Endothelial cell of umbilical vein (primary cell): ENCODE results near the gene GNE. TPM values are rescaled to one million over a fixed set of nuclear protein-coding genes. Genes with fewer than 3 reads are reported as not detected.

Experiments used
- polyA plus RNA-seq, 4 experiments: library from polyadenylated mRNA; depleted of rRNA in 3 of 4; stranded (reverse) in 3 of 4; unstranded in 1 of 4; fragments of >200 nt; gene quantifications; 2 replicates each; pipeline versions ENCODE4 v1.2.1 to v1.2.3, GENCODE V29; 2011 to 2012; ENCODE audit warnings: missing spikeins in 1 of 4
- small RNA-seq: library from RNA; depleted of rRNA; stranded (forward); fragments of <200 nt; gene quantifications from one replicate; pipeline ENCODE3, GENCODE V24; 2012; ENCODE audit warnings: low replicate concordance, low read depth; ENCODE audit not compliant: insufficient read depth, insufficient read length
- total RNA-seq: library from RNA; stranded (reverse); gene quantifications from 2 replicates; pipeline ENCODE4 v1.2.3, GENCODE V29; 2021

The GNE gene
- total and polyA plus RNA-seq, 2 donors (not counting 3 experiments of a cell fraction or from before 2014, with no cell fraction given): 8.5 to 11.4 TPM

Small RNA genes lying within 50 kb of the gene (small RNA-seq; reads per million reads assigned to genes)
- gene RNU4-53P: not detected

Other genes starting within 250 kb of the GNE start
- gene RECK, start 221.5 kb downstream of the GNE start, total RNA-seq: 14.1 and 14.5 TPM in 2 replicates
- 12.0 and 12.4 TPM in 2 replicates for gene RECK, start 221.5 kb downstream of the GNE start, polyA plus RNA-seq
- gene GLIPR2, start 121.7 kb downstream of the GNE start, total RNA-seq: 20.0 and 22.0 TPM in 2 replicates
- 42.4 and 42.5 TPM in 2 replicates for gene GLIPR2, start 121.7 kb downstream of the GNE start, polyA plus RNA-seq
- gene CCIN, start 89.1 kb downstream of the GNE start, total RNA-seq: 0.22 and 0.44 TPM in 2 replicates
- gene CCIN, start 89.1 kb downstream of the GNE start, polyA plus RNA-seq: 1.1 and 1.2 TPM in 2 replicates
- gene CLTA, start 67.5 kb downstream of the GNE start, total RNA-seq: 281 and 317 TPM in 2 replicates
- gene CLTA, start 67.5 kb downstream of the GNE start, polyA plus RNA-seq: 212 and 229 TPM in 2 replicates
- gene RNF38, start 141.8 kb upstream of the GNE start, total RNA-seq: 36.7 and 47.2 TPM in 2 replicates
- gene RNF38, start 141.8 kb upstream of the GNE start, polyA plus RNA-seq: 36.7 and 37.4 TPM in 2 replicates